ENCODE data around the gene ATP7B. TPM values are rescaled to one million over a fixed set of nuclear protein-coding genes. Genes with fewer than 3 reads are reported as not detected.

The ATP7B gene
- total and polyA plus RNA-seq, 2 donors (not counting 1 experiment from before 2014, with no cell fraction given), result 1.7 to 3.3 TPM

- Histone ChIP-seq H3K9ac (ENCODE audit: insufficient read depth, low read length) (no peak overlapping the region), H3K27me3 (ENCODE audit: control insufficient read depth, insufficient read depth, low read length) (peaks cover 5% of the 10 kb centered on the region), H3K79me2 (ENCODE audit: control insufficient read depth, insufficient read depth, low read length) (no peaks in the 10 kb centered on the region), H3K9me3 (ENCODE audit: control insufficient read depth, insufficient read depth, low read depth, low read length) (no peaks in the 10 kb centered on the region), H4K20me1 (ENCODE audit: control insufficient read depth, extremely low read depth, insufficient read depth, low read length) (no peaks in the 10 kb centered on the region), H3K4me1 (ENCODE audit: control insufficient read depth, extremely low read depth, insufficient read depth, low read length) (no peaks in the 10 kb centered on the region), H3K4me2 (ENCODE audit: extremely low read depth, insufficient read depth, low read length) (no peak overlapping the region), H3K4me3 (replicated peaks in 1 of 4; ENCODE audit: control extremely low read depth in 1 of 4, insufficient read depth in 1 of 4, low read depth in 3 of 4, low read length in 4 of 4) (no peak overlapping the region), H2AFZ (ENCODE audit: low read length) (no peak overlapping the region), H3K36me3 (ENCODE audit: control insufficient read depth, insufficient read depth, low read length) (no peaks in the 10 kb centered on the region), H3K27ac (ENCODE audit: insufficient read depth, low read length) (no peak overlapping the region)
- no peak for TF ChIP-seq CTCF (conservative IDR thresholded peaks at IDR 0.05 in 1 of 2, IDR thresholded peaks at IDR 0.05 in 1 of 2; ENCODE audit: low read depth in 1 of 2, low read length in 2 of 2)
- TF ChIP-seq EZH2 (IDR thresholded peaks at IDR 0.05; ENCODE audit: low read length, missing control alignments), result no peak
- no peak for DNase-seq (ENCODE audit: low read depth in 2 of 2)
These were observed 125.6 kb downstream of the ATP7B start for GRCh38 chr13:51885651-51886050.

DNA sequence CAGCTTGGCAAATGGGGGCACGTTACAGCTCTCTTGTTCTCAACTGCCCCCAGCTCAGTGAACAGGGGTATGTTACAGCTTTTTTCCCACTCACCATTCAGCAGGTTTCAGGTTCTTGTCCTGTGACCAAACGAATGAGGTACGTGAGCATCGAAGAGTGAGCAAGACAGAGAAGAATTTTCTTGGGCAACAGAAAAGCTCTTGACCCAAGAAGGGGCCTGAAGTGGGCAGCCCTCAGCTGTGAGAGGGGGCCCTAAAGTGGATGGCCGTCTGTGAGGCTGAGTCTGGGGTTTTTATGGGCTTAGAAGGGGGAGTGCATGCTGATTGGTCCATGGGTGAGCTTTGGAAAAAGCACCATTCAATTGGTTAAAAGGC lies 128.0 kb downstream of the ATP7B start:
- no peaks in the 10 kb centered on the region for H3K36me3 ChIP-seq (ENCODE audit: control insufficient read depth, insufficient read depth, low read length)
- TF ChIP-seq EZH2 (IDR thresholded peaks at IDR 0.05; ENCODE audit: low read length, missing control alignments) (no peak), CTCF (conservative IDR thresholded peaks at IDR 0.05 in 1 of 2, IDR thresholded peaks at IDR 0.05 in 1 of 2; ENCODE audit: low read depth in 1 of 2, low read length in 2 of 2) (no peak)
- no peak overlapping the region for H3K27ac ChIP-seq (ENCODE audit: insufficient read depth, low read length)
- no peak overlapping the region for H3K4me2 ChIP-seq (ENCODE audit: extremely low read depth, insufficient read depth, low read length)
- H3K79me2 ChIP-seq (ENCODE audit: control insufficient read depth, insufficient read depth, low read length), result no peaks in the 10 kb centered on the region
- no peaks in the 10 kb centered on the region for H4K20me1 ChIP-seq (ENCODE audit: control insufficient read depth, extremely low read depth, insufficient read depth, low read length)
- H3K9ac ChIP-seq (ENCODE audit: insufficient read depth, low read length), result no peak overlapping the region
- no peak for DNase-seq (ENCODE audit: low read depth in 2 of 2)
- H3K9me3 ChIP-seq (ENCODE audit: control insufficient read depth, insufficient read depth, low read depth, low read length), result no peaks in the 10 kb centered on the region
- H3K4me3 ChIP-seq (replicated peaks in 1 of 4; ENCODE audit: control extremely low read depth in 1 of 4, insufficient read depth in 1 of 4, low read depth in 3 of 4, low read length in 4 of 4), result no peak overlapping the region
- no peaks in the 10 kb centered on the region for H3K4me1 ChIP-seq (ENCODE audit: control insufficient read depth, extremely low read depth, insufficient read depth, low read length)
- peaks cover 5% of the 10 kb centered on the region for H3K27me3 ChIP-seq (ENCODE audit: control insufficient read depth, insufficient read depth, low read length)
- H2AFZ ChIP-seq (ENCODE audit: low read length), result no peak overlapping the region

Other genes starting within 250 kb of the ATP7B start
- gene DHRS12, start 207.3 kb downstream of the ATP7B start, total RNA-seq, result 4.1 and 6.1 TPM in 2 replicates
- gene DHRS12, start 207.3 kb downstream of the ATP7B start, polyA plus RNA-seq, result 3.6 and 5.7 TPM in 2 replicates
- not detected in 2 replicates for gene TMEM272, start 166.3 kb downstream of the ATP7B start, total RNA-seq
- not detected in 2 replicates for gene TMEM272, start 166.3 kb downstream of the ATP7B start, polyA plus RNA-seq
- not detected in 2 replicates for gene CCDC70, start 149.5 kb downstream of the ATP7B start, total RNA-seq
- not detected in 2 replicates for gene CCDC70, start 149.5 kb downstream of the ATP7B start, polyA plus RNA-seq
- gene ALG11, start 948 bp upstream of the ATP7B start, total RNA-seq, result 18.7 and 20.3 TPM in 2 replicates
- gene ALG11, start 948 bp upstream of the ATP7B start, polyA plus RNA-seq, result 14.7 and 21.8 TPM in 2 replicates
- 12.6 and 14.5 TPM in 2 replicates for gene UTP14C, start 13.2 kb upstream of the ATP7B start, total RNA-seq
- gene UTP14C, start 13.2 kb upstream of the ATP7B start, polyA plus RNA-seq, result 13.7 and 20.5 TPM in 2 replicates
- under 0.01 TPM in 2 replicates for gene NEK5, start 117.6 kb upstream of the ATP7B start, total RNA-seq
- gene NEK5, start 117.6 kb upstream of the ATP7B start, polyA plus RNA-seq, result 0.03 TPM in 2 replicates
- 11.6 and 20.8 TPM in 2 replicates for gene NEK3, start 148.1 kb upstream of the ATP7B start, total RNA-seq
- gene NEK3, start 148.1 kb upstream of the ATP7B start, polyA plus RNA-seq, result 12.7 and 12.8 TPM in 2 replicates